Upper lobe of left lung (tissue), 6 donors: ENCODE results near the gene ARHGAP15. TPM values are rescaled to one million over a fixed set of nuclear protein-coding genes. Genes with fewer than 3 reads are reported as not detected.
A peak's percentile ranks its signal among the peaks of the same experiment; 100 is the strongest.

Experiments
- ATAC-seq, 2 donors: fragments of 200-7000 bp; cut with Tn5 transposase; one replicate each; pipeline ENCODE4 v1.9.1; 2022; ENCODE audit warnings: mild to moderate bottlenecking in 2 of 2, moderate library complexity in 2 of 2; ENCODE audit not compliant: low FRiP score in 2 of 2
- DNase-seq, 2 donors: peaks; one replicate each; pipeline ENCODE4 v3.0.0-alpha.2; 2019 to 2020
- H3K27ac ChIP-seq, 4 donors: fragments of 200-600 bp; sonication (generic); one replicate each; pipeline ENCODE4 v1.5.1; 2016 to 2019
- H3K27me3 ChIP-seq, 4 donors: fragments of 200-600 bp; sonication (generic); one replicate each; pipeline ENCODE4 v1.5.1; 2017 to 2019
- H3K36me3 ChIP-seq, 4 donors: fragments of 200-600 bp; sonication (generic); one replicate each; pipeline ENCODE4 v1.5.1; 2016 to 2019
- H3K4me1 ChIP-seq, 4 donors: fragments of 200-600 bp; sonication (generic); one replicate each; pipeline ENCODE4 v1.5.1; 2018 to 2019
- H3K4me3 ChIP-seq, 4 donors: fragments of 200-600 bp; sonication (generic); one replicate each; pipeline ENCODE4 v1.5.1; 2017 to 2019; ENCODE audit warnings: mild to moderate bottlenecking in 2 of 4, moderate library complexity in 1 of 4
- H3K9me3 ChIP-seq, 4 donors: fragments of 200-600 bp; sonication (generic); one replicate each; pipeline ENCODE4 v1.5.1; 2018 to 2019
- CTCF ChIP-seq, 6 experiments: fragments of 450-650 bp in 4 of 6; fragments of 200-600 bp in 2 of 6; sonication (generic) in 2 of 6; IDR thresholded peaks; one replicate each; pipeline ENCODE4 v1.5.1; 2016 to 2019; ENCODE audit warnings: antibody characterized with exemption in 6 of 6
- EP300 ChIP-seq, 4 donors: sonication (generic); formaldehyde crosslinking; IDR thresholded peaks; one replicate each; pipeline ENCODE4 v1.5.1; 2017; ENCODE audit warnings: antibody characterized with exemption in 4 of 4, control low read depth in 2 of 4
- POLR2A ChIP-seq, 4 donors: fragments of 450-650 bp; IDR thresholded peaks; one replicate each; pipeline ENCODE4 v1.5.1; 2016 to 2017; ENCODE audit warnings: antibody characterized with exemption in 4 of 4, mild to moderate bottlenecking in 2 of 4
- POLR2AphosphoS5 ChIP-seq, 2 donors: sonication (generic); formaldehyde crosslinking; IDR thresholded peaks; one replicate each; pipeline ENCODE4 v1.5.1; 2017; ENCODE audit warnings: antibody characterized with exemption in 2 of 2
- WGBS, 2 donors: methylation state at CpG; one replicate each; pipeline ENCODE4 v1.1.5; 2017 to 2018; 5-methylcytosine and 5-hydroxymethylcytosine counted together
- total RNA-seq, 6 donors: library from RNA; depleted of rRNA in 4 of 6; stranded (reverse); fragments of >200 nt in 4 of 6; gene quantifications; one replicate each; pipeline versions ENCODE4 v1.1.0 to v1.2.1, GENCODE V29; 2016 to 2021
- donor health status: DM: no; HTN: no; CAD: no; lungs with moderate emphysema.
- donor health status: DM: no; HTN: yes; CAD: no; lungs with severe emphysema.

The ARHGAP15 gene
- total RNA-seq, 6 donors from 2014 or later = 11.9 to 57.6 (median 17.5) TPM

GRCh38 chr2:143392358-143392757 lies 263.1 kb downstream of the ARHGAP15 start:
- Histone ChIP-seq H3K27ac (no peak overlapping the region), H3K27me3 (no peaks in the 10 kb centered on the region), H3K4me1 (no peaks in the 10 kb centered on the region), H3K9me3 (no peaks in the 10 kb centered on the region), H3K36me3 (no peaks in the 10 kb centered on the region), H3K4me3 (no peak overlapping the region)
- TF ChIP-seq POLR2A (IDR thresholded peaks at IDR 0.05) (no peak), POLR2AphosphoS5 (IDR thresholded peaks at IDR 0.05) (no peak), CTCF (IDR thresholded peaks at IDR 0.05) (no peak), EP300 (IDR thresholded peaks at IDR 0.05) (no peak)
- ATAC-seq (no peak), DNase-seq (no peak)

- Histone ChIP-seq H3K36me3 (no peaks in the 10 kb centered on the region), H3K27me3 (no peaks in the 10 kb centered on the region), H3K27ac (no peak overlapping the region), H3K4me1 (no peaks in the 10 kb centered on the region), H3K9me3 (no peaks in the 10 kb centered on the region), H3K4me3 (no peak overlapping the region)
- DNase-seq (no peak), ATAC-seq (no peak)
- WGBS, 2 donors = 92 to 96% methylated on average over 2 of the region's 2 CpGs
- no peak for TF ChIP-seq CTCF (IDR thresholded peaks at IDR 0.05)
- no peak for TF ChIP-seq POLR2A (IDR thresholded peaks at IDR 0.05)
- TF ChIP-seq POLR2AphosphoS5 (IDR thresholded peaks at IDR 0.05) = no peak
- TF ChIP-seq EP300 (IDR thresholded peaks at IDR 0.05) = no peak
These were observed 264.8 kb downstream of the ARHGAP15 start for GRCh38 chr2:143394062-143394461.

GRCh38 chr2:143397884-143398614 lies 268.8 kb downstream of the ARHGAP15 start:
- H3K27ac ChIP-seq = no peak overlapping the region
- no peaks in the 10 kb centered on the region for H3K27me3 ChIP-seq
- no peaks in the 10 kb centered on the region for H3K9me3 ChIP-seq
- TF ChIP-seq CTCF (IDR thresholded peaks at IDR 0.05) = no peak
- TF ChIP-seq EP300 (IDR thresholded peaks at IDR 0.05) = no peak
- no peak for TF ChIP-seq POLR2A (IDR thresholded peaks at IDR 0.05)
- TF ChIP-seq POLR2AphosphoS5 (IDR thresholded peaks at IDR 0.05) = no peak
- H3K4me3 ChIP-seq = no peak overlapping the region
- no peaks in the 10 kb centered on the region for H3K36me3 ChIP-seq
- ATAC-seq (peak in 1 of 2 donors; percentile 65), DNase-seq (no peak)
- WGBS, 2 donors = 71 to 80% methylated on average over 3 of the region's 3 CpGs
- no peaks in the 10 kb centered on the region for H3K4me1 ChIP-seq

- no peaks in the 10 kb centered on the region for H3K36me3 ChIP-seq
- no peak overlapping the region for H3K27ac ChIP-seq
- no peaks in the 10 kb centered on the region for H3K9me3 ChIP-seq
- ATAC-seq = no peak
- H3K27me3 ChIP-seq = no peaks in the 10 kb centered on the region
- TF ChIP-seq POLR2AphosphoS5 (IDR thresholded peaks at IDR 0.05) (no peak), CTCF (IDR thresholded peaks at IDR 0.05) (no peak), EP300 (IDR thresholded peaks at IDR 0.05) (no peak), POLR2A (IDR thresholded peaks at IDR 0.05) (no peak)
- no peak overlapping the region for H3K4me3 ChIP-seq
- H3K4me1 ChIP-seq = no peaks in the 10 kb centered on the region
- WGBS, 2 donors = 61 to 80% methylated on average over 2 of the region's 2 CpGs
- no peak for DNase-seq
These were observed 269.6 kb downstream of the ARHGAP15 start for GRCh38 chr2:143398781-143399180.

- whole genome bisulfite sequencing, 2 donors = 45 to 56% methylated on average over 2 of the region's 2 CpGs
- H3K27ac ChIP-seq = no peak overlapping the region
- no peaks in the 10 kb centered on the region for H3K4me1 ChIP-seq
- no peak overlapping the region for H3K4me3 ChIP-seq
- H3K36me3 ChIP-seq = no peaks in the 10 kb centered on the region
- no peak for DNase-seq
- no peaks in the 10 kb centered on the region for H3K9me3 ChIP-seq
- no peak for ATAC-seq
- TF ChIP-seq CTCF (IDR thresholded peaks at IDR 0.05) (no peak), POLR2A (IDR thresholded peaks at IDR 0.05) (no peak), POLR2AphosphoS5 (IDR thresholded peaks at IDR 0.05) (no peak), EP300 (IDR thresholded peaks at IDR 0.05) (no peak)
- no peaks in the 10 kb centered on the region for H3K27me3 ChIP-seq
These were observed 270.4 kb downstream of the ARHGAP15 start for GRCh38 chr2:143399631-143400069.
